Activated CD4-positive, alpha-beta T cell treated with anti-CD3 and anti-CD28 coated beads for 36 hours (primary cell): ENCODE results near the gene THAP3. TPM values are rescaled to one million over a fixed set of nuclear protein-coding genes. Genes with fewer than 3 reads are reported as not detected.

ENCODE experiments used
- ATAC-seq: fragments of 200-7000 bp; cut with Tn5 transposase; one replicate; pipeline ENCODE4 v1.10.0; 2021; ENCODE audit warnings: mild to moderate bottlenecking, moderate library complexity
- CTCF ChIA-PET: fragments of 350-600 bp; sonication (Branson Sonifier 250); formaldehyde crosslinking; loops from one replicate; lab custom pipeline; 2021; ENCODE audit warnings: antibody characterized with exemption; lab: Charles Lee
- POLR2A ChIA-PET: fragments of 350-600 bp; sonication (Branson Sonifier 250); formaldehyde crosslinking; loops from one replicate; lab custom pipeline; 2021; ENCODE audit warnings: antibody characterized with exemption, inconsistent platforms; lab: Charles Lee
- DNase-seq: peaks from one replicate; pipeline ENCODE4 v3.0.0-alpha.2; 2020
- H3K27ac Mint-ChIP-seq: one replicate; pipeline ENCODE4 v1.8.0; 2021; ENCODE audit warnings: mixed read lengths
- H3K27me3 Mint-ChIP-seq: one replicate; pipeline ENCODE4 v1.8.0; 2021; ENCODE audit warnings: mixed read lengths
- H3K36me3 Mint-ChIP-seq: one replicate; pipeline ENCODE4 v1.8.0; 2021; ENCODE audit warnings: low read depth, mixed read lengths
- H3K4me1 Mint-ChIP-seq: one replicate; pipeline ENCODE4 v1.8.0; 2021; ENCODE audit warnings: mixed read lengths
- H3K4me3 Mint-ChIP-seq: one replicate; pipeline ENCODE4 v1.8.0; 2021; ENCODE audit warnings: mild to moderate bottlenecking, moderate library complexity, mixed read lengths
- H3K9me3 Mint-ChIP-seq: one replicate; pipeline ENCODE4 v1.8.0; 2021; ENCODE audit warnings: low read depth, mixed read lengths
- intact Hi-C, 2 experiments: fragments of 100-400 bp; cut with DNase I in 1 of 2; cut with micrococcal nuclease in 1 of 2; formaldehyde crosslinking; loops; one replicate each; pipeline versions ENCODE4 v1.14.2 to v1.15.1; 2022 to 2024; cut with DNase I, micrococcal nuclease
- total RNA-seq, 2 experiments: library from RNA; stranded (reverse); gene quantifications; one replicate each; pipeline ENCODE4 v1.2.3, GENCODE V29; 2021

THAP3 gene
- total RNA-seq, 2 experiments from 2014 or later: 19.4 to 22.1 TPM

- POLR2A ChIA-PET: interaction anchor here (0.6 kb wide), 1 partner anchor 8 kb away, joined by 5 read pairs; no protein-coding TSS in a partner anchor
- Mint-ChIP-seq H3K36me3 (peaks cover 29% of the 10 kb centered on the region), H3K4me1 (peaks cover 31% of the 10 kb centered on the region), H3K27me3 (no peaks in the 10 kb centered on the region), H3K4me3 (peak overlapping the region; percentile 85), H3K27ac (no peak overlapping the region), H3K9me3 (no peaks in the 10 kb centered on the region)
- ATAC-seq (no peak), DNase-seq (no peak)
- intact Hi-C loops: loop anchor here in 1 of 2 experiments (5.0 kb wide), 1 partner anchor 635 kb away; the partner anchor contains the start of gene NPHP4
- CTCF ChIA-PET: interaction anchor here (1.1 kb wide), 1 partner anchor 27 kb away, joined by 9 read pairs; no protein-coding TSS in a partner anchor
Measured at GRCh38 chr1:6627031-6627430, 2.4 kb downstream of the THAP3 start.

GRCh38 chr1:6627841-6628545, 3.3 kb downstream of the THAP3 start:
- intact Hi-C loops: loop anchor here in 1 of 2 experiments (5.0 kb wide), 1 partner anchor 636 kb away; the partner anchor contains the start of gene NPHP4
- CTCF ChIA-PET: interaction anchor here (0.7 kb wide), 3 partner anchors 10 to 489 kb away, joined by 4 read pairs; no protein-coding TSS in a partner anchor
- Mint-ChIP-seq H3K9me3 (no peaks in the 10 kb centered on the region), H3K27ac (peak overlapping the region; percentile 45), H3K4me3 (no peak overlapping the region), H3K4me1 (peaks cover 31% of the 10 kb centered on the region), H3K36me3 (peaks cover 25% of the 10 kb centered on the region), H3K27me3 (no peaks in the 10 kb centered on the region)
- ATAC-seq (no peak), DNase-seq (no peak)
- POLR2A ChIA-PET: interaction anchor here (0.6 kb wide), 1 partner anchor 9 kb away, joined by 5 read pairs; no protein-coding TSS in a partner anchor

GRCh38 chr1:6628971-6629479, 4.4 kb downstream of the THAP3 start:
- intact Hi-C loops: loop anchor here in 1 of 2 experiments (5.0 kb wide), 1 partner anchor 637 kb away; the partner anchor contains the start of gene NPHP4
- POLR2A ChIA-PET: interaction anchor here (0.6 kb wide), 1 partner anchor 77 kb away, joined by 3 read pairs; no protein-coding TSS in a partner anchor
- peaks cover 29% of the 10 kb centered on the region for H3K4me1 Mint-ChIP-seq

GRCh38 chr1:6630027-6630426, 5.4 kb downstream of the THAP3 start:
- Mint-ChIP-seq H3K27me3 (no peaks in the 10 kb centered on the region), H3K36me3 (peaks cover 37% of the 10 kb centered on the region), H3K4me1 (peaks cover 24% of the 10 kb centered on the region), H3K4me3 (no peak overlapping the region), H3K27ac (no peak overlapping the region), H3K9me3 (no peaks in the 10 kb centered on the region)
- ChIA-PET CTCF (interaction anchor here (0.9 kb wide), 1 partner anchor 17 kb away, joined by 5 read pairs; no protein-coding TSS in a partner anchor), POLR2A (interaction anchor here (0.6 to 0.7 kb wide), 2 partner anchors 12 to 89 kb away, joined by 3 read pairs; no protein-coding TSS in a partner anchor)
- no peak for DNase-seq
- intact Hi-C loops: no loop called here
- ATAC-seq: no peak

More at GRCh38 chr1:6628971-6629479, 4.4 kb downstream of the THAP3 start:
- Mint-ChIP-seq H3K9me3 (no peaks in the 10 kb centered on the region), H3K27me3 (no peaks in the 10 kb centered on the region), H3K36me3 (peaks cover 30% of the 10 kb centered on the region), H3K4me3 (no peak overlapping the region), H3K27ac (no peak overlapping the region)
- DNase-seq: no peak
- ATAC-seq: no peak
- CTCF ChIA-PET: no interaction called here

GRCh38 chr1:6631058-6631457, 6.4 kb downstream of the THAP3 start:
- Mint-ChIP-seq H3K4me1 (peaks cover 23% of the 10 kb centered on the region), H3K36me3 (peaks cover 43% of the 10 kb centered on the region), H3K27me3 (no peaks in the 10 kb centered on the region), H3K27ac (no peak overlapping the region), H3K4me3 (no peak overlapping the region), H3K9me3 (no peaks in the 10 kb centered on the region)
- CTCF ChIA-PET: no interaction called here
- no peak for DNase-seq
- no peak for ATAC-seq
- POLR2A ChIA-PET: no interaction called here
- intact Hi-C loops: no loop called here

GRCh38 chr1:6632588-6633514, 8.2 kb downstream of the THAP3 start:
- POLR2A ChIA-PET: interaction anchor here (0.8 kb wide), 1 partner anchor 13 kb away, joined by 3 read pairs; no protein-coding TSS in a partner anchor
- no peak overlapping the region for H3K4me3 Mint-ChIP-seq
- ATAC-seq: no peak

GRCh38 chr1:6634371-6635052, 9.8 kb downstream of the THAP3 start:
- ChIA-PET POLR2A (interaction anchor here (0.6 to 0.7 kb wide), 2 partner anchors 135 to 388 kb away, joined by 3 to 6 read pairs; no protein-coding TSS in a partner anchor), CTCF (interaction anchor here (0.6 to 1.5 kb wide), 4 partner anchors 20 to 1685 kb away, joined by 3 to 6 read pairs (median 4); partner anchors contain the start of genes NOL9 and TAS1R1)
- DNase-seq: peak; percentile 73
- intact Hi-C loops: no loop called here
- ATAC-seq: peak; percentile 65
- peaks cover 39% of the 10 kb centered on the region for H3K36me3 Mint-ChIP-seq
- H3K4me3 Mint-ChIP-seq: no peak overlapping the region
- no peaks in the 10 kb centered on the region for H3K27me3 Mint-ChIP-seq
- no peak overlapping the region for H3K27ac Mint-ChIP-seq
- peaks cover 4% of the 10 kb centered on the region for H3K4me1 Mint-ChIP-seq
- no peaks in the 10 kb centered on the region for H3K9me3 Mint-ChIP-seq

More at GRCh38 chr1:6632588-6633514, 8.2 kb downstream of the THAP3 start:
- intact Hi-C loops: no loop called here
- CTCF ChIA-PET: interaction anchor here (0.9 to 1.6 kb wide), 4 partner anchors 9 to 69 kb away, joined by 3 to 4 read pairs (median 3); partner anchors contain the start of genes DNAJC11 and THAP3
- H3K9me3 Mint-ChIP-seq: no peaks in the 10 kb centered on the region
- no peak overlapping the region for H3K27ac Mint-ChIP-seq
- peaks cover 35% of the 10 kb centered on the region for H3K36me3 Mint-ChIP-seq
- no peaks in the 10 kb centered on the region for H3K27me3 Mint-ChIP-seq
- no peak for DNase-seq
- peaks cover 8% of the 10 kb centered on the region for H3K4me1 Mint-ChIP-seq

GRCh38 chr1:6635161-6635909, 10.7 kb downstream of the THAP3 start:
- no peaks in the 10 kb centered on the region for H3K4me1 Mint-ChIP-seq
- intact Hi-C loops: no loop called here
- peaks cover 43% of the 10 kb centered on the region for H3K36me3 Mint-ChIP-seq
- H3K27me3 Mint-ChIP-seq: no peaks in the 10 kb centered on the region
- CTCF ChIA-PET: interaction anchor here (0.9 to 1.5 kb wide), 3 partner anchors 19 to 81 kb away, joined by 3 to 6 read pairs (median 5); partner anchors contain the start of genes NOL9 and TAS1R1
- ATAC-seq (no peak), DNase-seq (no peak)
- no peak overlapping the region for H3K27ac Mint-ChIP-seq
- H3K9me3 Mint-ChIP-seq: no peaks in the 10 kb centered on the region
- no peak overlapping the region for H3K4me3 Mint-ChIP-seq
- POLR2A ChIA-PET: no interaction called here

- ChIA-PET POLR2A (no interaction called here), CTCF (interaction anchor here (0.7 kb wide), 1 partner anchor 375 kb away, joined by 4 read pairs; no protein-coding TSS in a partner anchor)
- no peak overlapping the region for H3K4me3 Mint-ChIP-seq
- DNase-seq (no peak), ATAC-seq (no peak)
- H3K27me3 Mint-ChIP-seq: no peaks in the 10 kb centered on the region
- no peaks in the 10 kb centered on the region for H3K9me3 Mint-ChIP-seq
- no peaks in the 10 kb centered on the region for H3K4me1 Mint-ChIP-seq
- intact Hi-C loops: no loop called here
- peaks cover 43% of the 10 kb centered on the region for H3K36me3 Mint-ChIP-seq
- H3K27ac Mint-ChIP-seq: no peak overlapping the region
Measured at GRCh38 chr1:6635910-6636760, 11.5 kb downstream of the THAP3 start.
